IPS-NIHi7 (cell line): ENCODE data around the gene SEM1.
"Not testable (repeated sequence)": the region's sequence is repeated elsewhere in the genome, so short reads cannot be mapped to it uniquely, and the experiment has no call there.

Experiments
- DNase-seq: peaks from one replicate; pipeline ENCODE4 v3.0.0; 2012; ENCODE audit warnings: mixed read lengths; ENCODE audit errors: extremely low spot score

The SEM1 gene

GRCh38 chr7:96709381-96710228, at the start of gene SEM1:
SEM1 (minus strand) TSS chr7:96709846; CDS start chr7:96709763, 83 bp downstream.
- DNase-seq, result peak; percentile 82

GRCh38 chr7:96757880-96758279, 48.2 kb upstream of the SEM1 start:
- not testable (repeated sequence) for DNase-seq

- DNase-seq, result no peak
Measured at GRCh38 chr7:96747418-96747940, 37.8 kb upstream of the SEM1 start.

GRCh38 chr7:96740130-96740529, 30.5 kb upstream of the SEM1 start:
- peak; percentile 26 for DNase-seq

- no peak for DNase-seq
Measured at GRCh38 chr7:96739609-96740008, 30.0 kb upstream of the SEM1 start.

- DNase-seq, result no peak
Measured at GRCh38 chr7:96739167-96739566, 29.5 kb upstream of the SEM1 start.

- no peak for DNase-seq
Measured at GRCh38 chr7:96738705-96739104, 29.1 kb upstream of the SEM1 start.

- DNase-seq, result no peak
Measured at GRCh38 chr7:96737545-96738050, 28.0 kb upstream of the SEM1 start.

GRCh38 chr7:96734343-96734742, 24.7 kb upstream of the SEM1 start:
- DNase-seq, result no peak

GRCh38 chr7:96729820-96730219, 20.2 kb upstream of the SEM1 start:
- no peak for DNase-seq

- no peak for DNase-seq
Measured at GRCh38 chr7:96728139-96728538, 18.5 kb upstream of the SEM1 start.

- no peak for DNase-seq
Measured at GRCh38 chr7:96727534-96728088, 18.0 kb upstream of the SEM1 start.

- no peak for DNase-seq
Measured at GRCh38 chr7:96723622-96724021, 14.0 kb upstream of the SEM1 start.

- DNase-seq, result not testable (repeated sequence)
Measured at GRCh38 chr7:96722928-96723327, 13.3 kb upstream of the SEM1 start.

GRCh38 chr7:96720843-96721242, 11.2 kb upstream of the SEM1 start:
- DNase-seq, result no peak

GRCh38 chr7:96719164-96719563, 9.5 kb upstream of the SEM1 start:
- peak; percentile 40 for DNase-seq

- DNase-seq, result no peak
Measured at GRCh38 chr7:96718107-96719003, 8.7 kb upstream of the SEM1 start.

- no peak for DNase-seq
Measured at GRCh38 chr7:96713037-96713436, 3.4 kb upstream of the SEM1 start.

GRCh38 chr7:96710544-96710943, 898 bp upstream of the SEM1 start:
- DNase-seq, result no peak

- DNase-seq, result no peak
Measured at GRCh38 chr7:96708872-96709271, 774 bp downstream of the SEM1 start.

GRCh38 chr7:96707901-96708774, 1.5 kb downstream of the SEM1 start:
- no peak for DNase-seq
